Measurements from ENCODE around the gene SLC7A6OS.

Gene SLC7A6OS

DNA sequence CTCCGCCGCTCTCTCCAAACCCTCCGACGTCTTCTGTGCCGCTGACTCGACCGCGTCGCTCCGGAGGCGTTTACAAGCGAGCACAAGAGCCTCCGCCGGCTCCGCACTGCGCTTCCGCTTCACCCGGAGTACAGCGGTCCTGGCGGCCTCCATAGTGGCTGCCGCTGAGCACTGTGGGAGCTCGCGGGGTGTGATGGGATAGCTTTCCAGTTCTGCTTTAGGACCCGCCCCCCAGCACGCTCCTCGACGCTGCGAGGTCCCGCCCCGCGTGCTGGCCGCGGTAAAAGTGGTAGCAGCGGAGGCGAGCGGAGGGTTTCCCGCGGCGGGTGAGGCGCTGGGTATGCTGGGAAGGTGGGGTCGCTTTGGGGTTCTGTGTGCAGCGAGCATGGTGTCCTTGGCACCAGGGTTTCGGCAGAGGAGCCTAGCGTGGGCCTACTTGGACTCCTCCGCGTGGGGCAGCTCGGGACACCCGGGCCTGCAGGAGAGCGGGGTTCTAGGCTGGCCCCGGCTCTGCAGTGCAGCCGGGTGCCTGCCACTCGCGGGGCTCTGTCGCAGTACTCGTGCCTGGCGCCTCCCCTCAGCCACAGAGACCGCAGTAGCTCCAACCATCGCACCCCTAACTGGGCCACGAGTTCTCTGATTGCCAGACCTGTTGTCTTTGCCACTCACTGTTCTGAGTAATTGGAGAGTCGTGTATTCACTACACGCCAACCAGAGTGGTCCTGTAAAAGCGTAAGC is at the start of gene SLC7A6OS, which contains the start of gene PRMT7:
Gene SLC7A6OS (minus strand): TSS at position 173 of the 738 bp plus-strand sequence. CDS start 20 bp downstream, at position 153.
Gene PRMT7 (plus strand): TSS at position 246 of the 738 bp plus-strand sequence. CDS start 4,961 bp downstream, outside the sequence.
- TF ChIP-seq TCF12 (IDR thresholded peaks at IDR 0.05; ENCODE audit: low read depth) (0 out of 2 replicates have a peak, but pooled peaks have one; percentile 48), EGR1 (IDR thresholded peaks at IDR 0.05) (peak; percentile 53; the same call in 1 of the 2 replicates), RAD21 (IDR thresholded peaks at IDR 0.05; ENCODE audit: low read depth) (no peak), TEAD4 (IDR thresholded peaks at IDR 0.05) (0 out of 2 replicates have a peak, but pooled peaks have one; percentile 3), CREB1 (IDR thresholded peaks at IDR 0.05; ENCODE audit: low read depth) (no peak), YY1 (IDR thresholded peaks at IDR 0.05; ENCODE audit: low read depth) (peak; percentile 94), EP300 (IDR thresholded peaks at IDR 0.05; ENCODE audit: borderline replicate concordance) (no peak), CEBPB (IDR thresholded peaks at IDR 0.05) (no peak), ZBTB7A (IDR thresholded peaks at IDR 0.05; ENCODE audit: low read depth) (no peak), NFIC (IDR thresholded peaks at IDR 0.05) (no peak), FOXM1 (IDR thresholded peaks at IDR 0.05; ENCODE audit: borderline replicate concordance, low read depth) (no peak), TAF1 (IDR thresholded peaks at IDR 0.05; ENCODE audit: low read depth) (peak; percentile 92)
- TF ChIP-seq, protein P1, sequence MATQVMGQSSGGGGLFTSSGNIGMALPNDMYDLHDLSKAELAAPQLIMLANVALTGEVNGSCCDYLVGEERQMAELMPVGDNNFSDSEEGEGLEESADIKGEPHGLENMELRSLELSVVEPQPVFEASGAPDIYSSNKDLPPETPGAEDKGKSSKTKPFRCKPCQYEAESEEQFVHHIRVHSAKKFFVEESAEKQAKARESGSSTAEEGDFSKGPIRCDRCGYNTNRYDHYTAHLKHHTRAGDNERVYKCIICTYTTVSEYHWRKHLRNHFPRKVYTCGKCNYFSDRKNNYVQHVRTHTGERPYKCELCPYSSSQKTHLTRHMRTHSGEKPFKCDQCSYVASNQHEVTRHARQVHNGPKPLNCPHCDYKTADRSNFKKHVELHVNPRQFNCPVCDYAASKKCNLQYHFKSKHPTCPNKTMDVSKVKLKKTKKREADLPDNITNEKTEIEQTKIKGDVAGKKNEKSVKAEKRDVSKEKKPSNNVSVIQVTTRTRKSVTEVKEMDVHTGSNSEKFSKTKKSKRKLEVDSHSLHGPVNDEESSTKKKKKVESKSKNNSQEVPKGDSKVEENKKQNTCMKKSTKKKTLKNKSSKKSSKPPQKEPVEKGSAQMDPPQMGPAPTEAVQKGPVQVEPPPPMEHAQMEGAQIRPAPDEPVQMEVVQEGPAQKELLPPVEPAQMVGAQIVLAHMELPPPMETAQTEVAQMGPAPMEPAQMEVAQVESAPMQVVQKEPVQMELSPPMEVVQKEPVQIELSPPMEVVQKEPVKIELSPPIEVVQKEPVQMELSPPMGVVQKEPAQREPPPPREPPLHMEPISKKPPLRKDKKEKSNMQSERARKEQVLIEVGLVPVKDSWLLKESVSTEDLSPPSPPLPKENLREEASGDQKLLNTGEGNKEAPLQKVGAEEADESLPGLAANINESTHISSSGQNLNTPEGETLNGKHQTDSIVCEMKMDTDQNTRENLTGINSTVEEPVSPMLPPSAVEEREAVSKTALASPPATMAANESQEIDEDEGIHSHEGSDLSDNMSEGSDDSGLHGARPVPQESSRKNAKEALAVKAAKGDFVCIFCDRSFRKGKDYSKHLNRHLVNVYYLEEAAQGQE (IDR thresholded peaks at IDR 0.05; ENCODE audit: low read depth), result 0 out of 2 replicates have a peak, but pooled peaks have one; percentile 9
- TF ChIP-seq, protein P2, sequence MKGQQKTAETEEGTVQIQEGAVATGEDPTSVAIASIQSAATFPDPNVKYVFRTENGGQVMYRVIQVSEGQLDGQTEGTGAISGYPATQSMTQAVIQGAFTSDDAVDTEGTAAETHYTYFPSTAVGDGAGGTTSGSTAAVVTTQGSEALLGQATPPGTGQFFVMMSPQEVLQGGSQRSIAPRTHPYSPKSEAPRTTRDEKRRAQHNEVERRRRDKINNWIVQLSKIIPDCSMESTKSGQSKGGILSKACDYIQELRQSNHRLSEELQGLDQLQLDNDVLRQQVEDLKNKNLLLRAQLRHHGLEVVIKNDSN (IDR thresholded peaks at IDR 0.05), result no peak
- TF ChIP-seq, protein P3, sequence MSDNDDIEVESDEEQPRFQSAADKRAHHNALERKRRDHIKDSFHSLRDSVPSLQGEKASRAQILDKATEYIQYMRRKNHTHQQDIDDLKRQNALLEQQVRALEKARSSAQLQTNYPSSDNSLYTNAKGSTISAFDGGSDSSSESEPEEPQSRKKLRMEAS (IDR thresholded peaks at IDR 0.05), result peak; percentile 79

DNA sequence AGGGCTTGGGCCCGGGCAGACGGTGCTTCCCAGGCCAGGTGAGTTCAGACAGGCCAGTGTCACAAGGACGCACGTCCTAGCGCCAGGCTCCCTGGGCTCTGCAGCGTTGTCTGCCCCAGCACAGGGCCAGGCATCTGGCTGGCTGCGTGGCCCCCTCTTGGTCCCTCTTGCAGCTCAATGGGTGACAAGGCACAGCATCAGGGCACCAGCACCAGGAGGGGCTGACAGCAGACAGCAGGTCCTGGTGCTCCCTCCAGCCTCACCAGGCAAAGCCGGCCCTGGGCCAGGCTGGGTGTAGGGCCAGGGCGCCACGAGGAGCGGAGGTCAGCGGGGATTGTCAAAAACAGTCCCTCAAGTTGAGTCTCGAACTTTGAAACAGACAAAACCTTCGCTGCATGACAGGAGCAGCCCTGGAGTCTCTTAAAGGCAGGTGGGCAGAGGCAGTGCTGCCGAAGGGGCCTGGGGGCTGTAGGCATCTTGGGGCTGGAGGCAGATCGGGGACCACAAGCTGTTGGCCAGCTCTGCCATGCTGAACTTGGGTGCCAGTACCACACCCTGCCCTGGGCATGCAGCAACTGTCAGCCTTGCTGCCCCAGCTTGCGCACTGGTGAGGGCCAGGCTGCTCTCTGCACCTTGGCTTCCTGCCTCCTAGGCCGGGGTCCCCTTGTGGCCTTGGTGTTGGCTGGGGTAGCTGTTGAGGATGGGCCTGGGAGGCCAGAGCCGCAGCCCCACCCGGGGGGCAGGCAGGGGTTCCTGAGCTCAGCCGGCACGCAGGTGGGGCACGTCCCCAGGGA is 48.8 kb upstream of the SLC7A6OS start:
- no peak for TF ChIP-seq EP300 (IDR thresholded peaks at IDR 0.05; ENCODE audit: borderline replicate concordance)
- no peak for TF ChIP-seq ZBTB7A (IDR thresholded peaks at IDR 0.05; ENCODE audit: low read depth)
- TF ChIP-seq, protein P1 (IDR thresholded peaks at IDR 0.05; ENCODE audit: low read depth), result no peak
- no peak for TF ChIP-seq TCF12 (IDR thresholded peaks at IDR 0.05; ENCODE audit: low read depth)

DNA sequence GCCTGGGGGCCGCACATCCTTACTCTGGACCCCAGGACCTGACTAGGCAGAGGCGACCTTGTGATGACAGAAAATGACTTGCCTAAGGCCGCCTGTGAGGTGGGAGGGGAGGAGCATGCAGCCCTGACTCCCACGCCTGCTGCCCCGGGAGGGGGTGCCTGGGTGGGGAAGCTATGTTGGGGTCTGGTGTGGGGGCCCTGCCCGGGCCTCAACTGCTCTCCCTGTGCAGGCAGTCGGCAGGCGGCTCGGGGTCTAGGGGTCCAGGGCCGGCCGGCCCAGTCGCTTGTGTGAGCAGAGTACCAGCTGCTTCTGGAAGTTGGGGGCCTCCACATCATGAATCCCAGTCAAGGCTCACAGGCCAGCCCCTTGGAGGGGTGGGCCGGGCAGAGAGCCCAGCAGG is 48.2 kb upstream of the SLC7A6OS start:
- TF ChIP-seq NFIC (IDR thresholded peaks at IDR 0.05) (no peak), YY1 (IDR thresholded peaks at IDR 0.05; ENCODE audit: low read depth) (no peak)

DNA sequence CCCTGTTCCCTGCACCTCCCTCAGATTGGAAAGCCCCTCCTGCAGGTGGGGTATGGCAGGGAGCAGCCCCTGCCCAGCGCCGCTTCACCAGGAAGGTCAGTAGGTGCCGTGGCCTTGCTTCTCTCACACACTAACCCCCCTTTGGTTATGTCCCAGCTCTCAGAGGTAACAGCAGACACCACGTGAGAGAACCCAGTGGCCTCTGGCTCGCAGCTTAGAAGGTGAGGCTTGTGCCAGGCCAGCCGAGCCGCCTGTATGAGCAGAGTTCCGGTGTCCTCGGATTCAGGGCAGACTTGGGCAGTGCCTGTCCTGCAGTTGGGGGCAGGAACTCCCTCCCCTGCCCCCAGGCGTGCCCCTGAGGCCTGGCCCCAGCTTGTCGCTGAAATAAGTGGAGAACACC is 47.2 kb upstream of the SLC7A6OS start:
- no peak for TF ChIP-seq TCF12 (IDR thresholded peaks at IDR 0.05; ENCODE audit: low read depth)
- no peak for TF ChIP-seq NFIC (IDR thresholded peaks at IDR 0.05)
- no peak for TF ChIP-seq FOXM1 (IDR thresholded peaks at IDR 0.05; ENCODE audit: borderline replicate concordance, low read depth)
- TF ChIP-seq YY1 (IDR thresholded peaks at IDR 0.05; ENCODE audit: low read depth), result no peak
- TF ChIP-seq, protein P2 (IDR thresholded peaks at IDR 0.05), result no peak
- no peak for TF ChIP-seq CEBPB (IDR thresholded peaks at IDR 0.05)
- TF ChIP-seq, protein P1 (IDR thresholded peaks at IDR 0.05; ENCODE audit: low read depth), result no peak
- no peak for TF ChIP-seq EGR1 (IDR thresholded peaks at IDR 0.05)
- no peak for TF ChIP-seq CREB1 (IDR thresholded peaks at IDR 0.05; ENCODE audit: low read depth)
- TF ChIP-seq TAF1 (IDR thresholded peaks at IDR 0.05; ENCODE audit: low read depth), result no peak
- no peak for TF ChIP-seq EP300 (IDR thresholded peaks at IDR 0.05; ENCODE audit: borderline replicate concordance)
- no peak for TF ChIP-seq TEAD4 (IDR thresholded peaks at IDR 0.05)
- TF ChIP-seq RAD21 (IDR thresholded peaks at IDR 0.05; ENCODE audit: low read depth), result no peak
- TF ChIP-seq, protein P3 (IDR thresholded peaks at IDR 0.05), result no peak
- no peak for TF ChIP-seq ZBTB7A (IDR thresholded peaks at IDR 0.05; ENCODE audit: low read depth)

Data from Ishikawa (cell line).